OCI-LY3 (cell line): ENCODE measurements around the gene INSYN1.

Experiments used
- H2AFZ ChIP-seq: fragments of 200-600, 300-600 bp; shearing (Covaris generic); 2 replicates; pipeline ENCODE4 v1.6.0; 2014; ENCODE audit warnings: antibody characterized with exemption, low read depth, low read length
- H3K27ac ChIP-seq: fragments of 200-600, 300-600 bp; sonication (generic); 2 replicates; pipeline ENCODE4 v1.5.1; 2014; ENCODE audit warnings: mild to moderate bottlenecking, low read length, moderate library complexity, mixed read lengths
- H3K27me3 ChIP-seq: fragments of 200-600, 300-600 bp; sonication (generic); 2 replicates; pipeline ENCODE4 v1.6.1; 2014; ENCODE audit warnings: low read depth, low read length, mixed read lengths
- H3K36me3 ChIP-seq: fragments of 200-600, 300-600 bp; sonication (generic); replicated peaks from 2 replicates; pipeline ENCODE3; 2014; ENCODE audit warnings: low read depth, low read length, mixed read lengths
- H3K4me1 ChIP-seq: fragments of 300-600, 200-600 bp; sonication (generic); 2 replicates; pipeline ENCODE4 v1.6.1; 2014; ENCODE audit warnings: low read length, mixed read lengths
- H3K4me2 ChIP-seq: fragments of 200-600, 300-600 bp; sonication (generic); 2 replicates; pipeline ENCODE4 v1.6.1; 2014; ENCODE audit warnings: low read length, mixed read lengths
- H3K4me3 ChIP-seq: fragments of 300-600, 200-600 bp; sonication (generic); 2 replicates; pipeline ENCODE4 v1.5.1; 2014; ENCODE audit warnings: antibody characterized with exemption, mild to moderate bottlenecking, low read length, moderate library complexity
- H3K79me2 ChIP-seq: fragments of 300-600, 200-600 bp; shearing (Covaris generic); 2 replicates; pipeline ENCODE4 v1.6.1; 2014; ENCODE audit warnings: mild to moderate bottlenecking, low read length, mixed read lengths
- H3K9ac ChIP-seq: fragments of 300-600, 200-600 bp; shearing (Covaris generic); 2 replicates; pipeline ENCODE4 v1.6.0; 2014; ENCODE audit warnings: mild to moderate bottlenecking, low read length, moderate library complexity
- H3K9me3 ChIP-seq: fragments of 200-600, 300-600 bp; shearing (Covaris generic); 2 replicates; pipeline ENCODE4 v1.6.1; 2014; ENCODE audit warnings: low read length, mixed read lengths; ENCODE audit not compliant: insufficient read depth
- H4K20me1 ChIP-seq: fragments of 200-600, 300-600 bp; sonication (generic); 2 replicates; pipeline ENCODE4 v1.6.1; 2016; ENCODE audit warnings: low read length, mixed read lengths; ENCODE audit not compliant: insufficient read depth
- EZH2phosphoT487 ChIP-seq: fragments of 200-600 bp; shearing (Covaris generic); IDR thresholded peaks from 2 replicates; pipeline ENCODE4 v1.6.1; 2018; ENCODE audit warnings: antibody characterized with exemption, mixed run types, low read depth
- TF ChIP-seq, protein P1 (sequence below): fragments of 200-600, 300-600 bp; sonication (generic); IDR thresholded peaks from 2 replicates; pipeline ENCODE4 v1.5.1; 2014; ENCODE audit warnings: antibody characterized with exemption, low read length, low read depth

INSYN1 gene

GRCh38 chr15:73756390-73756789 is 3.2 kb upstream of the INSYN1 start:
- Histone ChIP-seq H2AFZ (no peak overlapping the region), H4K20me1 (no peaks in the 10 kb centered on the region), H3K4me2 (no peak overlapping the region), H3K4me3 (no peak overlapping the region), H3K36me3 (no peaks in the 10 kb centered on the region), H3K27ac (no peak overlapping the region), H3K9ac (no peak overlapping the region), H3K9me3 (no peaks in the 10 kb centered on the region), H3K4me1 (peaks cover 7% of the 10 kb centered on the region), H3K79me2 (no peaks in the 10 kb centered on the region), H3K27me3 (peaks cover 42% of the 10 kb centered on the region)
- TF ChIP-seq EZH2phosphoT487: no peak
- TF ChIP-seq, protein P1, sequence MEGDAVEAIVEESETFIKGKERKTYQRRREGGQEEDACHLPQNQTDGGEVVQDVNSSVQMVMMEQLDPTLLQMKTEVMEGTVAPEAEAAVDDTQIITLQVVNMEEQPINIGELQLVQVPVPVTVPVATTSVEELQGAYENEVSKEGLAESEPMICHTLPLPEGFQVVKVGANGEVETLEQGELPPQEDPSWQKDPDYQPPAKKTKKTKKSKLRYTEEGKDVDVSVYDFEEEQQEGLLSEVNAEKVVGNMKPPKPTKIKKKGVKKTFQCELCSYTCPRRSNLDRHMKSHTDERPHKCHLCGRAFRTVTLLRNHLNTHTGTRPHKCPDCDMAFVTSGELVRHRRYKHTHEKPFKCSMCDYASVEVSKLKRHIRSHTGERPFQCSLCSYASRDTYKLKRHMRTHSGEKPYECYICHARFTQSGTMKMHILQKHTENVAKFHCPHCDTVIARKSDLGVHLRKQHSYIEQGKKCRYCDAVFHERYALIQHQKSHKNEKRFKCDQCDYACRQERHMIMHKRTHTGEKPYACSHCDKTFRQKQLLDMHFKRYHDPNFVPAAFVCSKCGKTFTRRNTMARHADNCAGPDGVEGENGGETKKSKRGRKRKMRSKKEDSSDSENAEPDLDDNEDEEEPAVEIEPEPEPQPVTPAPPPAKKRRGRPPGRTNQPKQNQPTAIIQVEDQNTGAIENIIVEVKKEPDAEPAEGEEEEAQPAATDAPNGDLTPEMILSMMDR: no peak

DNA sequence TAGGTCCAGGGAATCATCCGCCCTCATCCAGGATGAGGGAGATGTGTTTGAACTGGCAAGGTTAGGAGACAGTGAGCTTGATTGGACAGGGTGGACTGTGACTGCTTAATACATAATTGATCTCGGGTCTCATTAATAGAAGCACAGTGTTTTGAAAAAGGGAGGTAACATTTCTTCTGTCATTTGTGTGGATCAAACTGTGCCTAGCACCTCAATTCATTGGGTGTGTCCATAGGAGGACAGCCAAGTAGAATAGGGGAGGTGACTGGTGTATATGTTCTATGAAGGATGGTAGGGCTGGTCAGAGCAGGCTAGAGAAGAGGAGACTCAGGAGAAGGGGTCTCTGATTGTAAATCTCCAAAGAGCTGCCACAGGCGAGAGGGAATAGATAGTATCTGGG is 2.8 kb upstream of the INSYN1 start:
- Histone ChIP-seq H3K4me3 (no peak overlapping the region), H3K9ac (no peak overlapping the region), H4K20me1 (no peaks in the 10 kb centered on the region), H3K9me3 (no peaks in the 10 kb centered on the region), H2AFZ (no peak overlapping the region), H3K27ac (no peak overlapping the region), H3K4me2 (no peak overlapping the region), H3K4me1 (peaks cover 7% of the 10 kb centered on the region), H3K79me2 (no peaks in the 10 kb centered on the region), H3K27me3 (peaks cover 38% of the 10 kb centered on the region), H3K36me3 (no peaks in the 10 kb centered on the region)
- TF ChIP-seq, protein P1: no peak
- TF ChIP-seq EZH2phosphoT487: no peak

GRCh38 chr15:73755481-73755880 is 2.3 kb upstream of the INSYN1 start:
- no peaks in the 10 kb centered on the region for H4K20me1 ChIP-seq
- TF ChIP-seq, protein P1: no peak
- TF ChIP-seq EZH2phosphoT487: no peak
- peaks cover 7% of the 10 kb centered on the region for H3K4me1 ChIP-seq

GRCh38 chr15:73754461-73754860 is 1.3 kb upstream of the INSYN1 start:
- TF ChIP-seq, protein P1: no peak
- TF ChIP-seq EZH2phosphoT487: no peak
- no peak overlapping the region for H3K4me3 ChIP-seq
- H2AFZ ChIP-seq: no peak overlapping the region
- H3K27ac ChIP-seq: no peak overlapping the region
- peaks cover 23% of the 10 kb centered on the region for H3K27me3 ChIP-seq
- no peaks in the 10 kb centered on the region for H3K36me3 ChIP-seq
- H3K4me2 ChIP-seq: no peak overlapping the region
- no peaks in the 10 kb centered on the region for H3K9me3 ChIP-seq
- H3K79me2 ChIP-seq: no peaks in the 10 kb centered on the region
- peaks cover 7% of the 10 kb centered on the region for H3K4me1 ChIP-seq
- no peak overlapping the region for H3K9ac ChIP-seq
- H4K20me1 ChIP-seq: no peaks in the 10 kb centered on the region

More at GRCh38 chr15:73755481-73755880, 2.3 kb upstream of the INSYN1 start:
- no peaks in the 10 kb centered on the region for H3K79me2 ChIP-seq
- H3K36me3 ChIP-seq: no peaks in the 10 kb centered on the region
- no peak overlapping the region for H3K9ac ChIP-seq
- peaks cover 33% of the 10 kb centered on the region for H3K27me3 ChIP-seq
- H3K4me2 ChIP-seq: no peak overlapping the region
- no peak overlapping the region for H3K27ac ChIP-seq
- no peaks in the 10 kb centered on the region for H3K9me3 ChIP-seq
- no peak overlapping the region for H3K4me3 ChIP-seq
- no peak overlapping the region for H2AFZ ChIP-seq
